Measurements from ENCODE around the gene FAM50B.

Gene FAM50B

DNA sequence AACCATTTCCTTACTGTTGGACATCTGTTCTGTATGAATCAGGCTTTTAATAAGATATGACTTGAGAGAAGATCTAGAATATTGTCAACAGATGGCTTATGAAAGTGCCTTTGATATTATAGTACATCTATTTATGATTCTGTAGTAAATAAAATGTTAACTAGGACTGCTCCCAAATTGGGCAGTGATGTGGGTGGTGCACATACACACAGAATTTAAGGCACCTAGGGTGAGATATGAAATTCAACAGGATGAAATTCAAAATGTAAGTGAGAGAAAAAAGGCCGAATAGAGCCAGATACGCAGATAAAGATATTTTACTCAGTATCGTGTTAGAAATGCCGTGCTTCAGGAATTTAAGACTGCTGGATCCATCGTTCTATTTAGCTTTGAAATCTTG lies 26.3 kb downstream of the FAM50B start:
- DNase-seq: no peak

DNA sequence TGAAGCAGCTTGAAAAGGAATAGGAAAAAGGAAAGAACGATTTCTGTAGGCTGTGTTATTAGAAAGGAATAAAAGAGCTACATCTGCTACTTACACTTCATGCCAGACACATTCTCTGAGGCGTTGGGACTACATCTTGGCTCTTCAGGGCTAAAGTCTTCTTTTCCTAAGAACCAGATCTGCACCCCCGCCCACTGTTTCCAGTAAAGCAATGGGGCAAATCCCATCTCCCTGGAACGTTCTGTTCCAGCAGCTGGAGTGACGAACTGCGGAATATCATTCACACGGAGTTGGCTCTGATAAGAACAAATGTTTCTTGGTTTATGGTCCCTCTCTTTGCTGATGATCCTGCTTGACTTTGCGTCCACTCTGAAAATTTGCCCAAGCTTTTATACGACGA lies 26.9 kb downstream of the FAM50B start:
- DNase-seq: no peak

DNA sequence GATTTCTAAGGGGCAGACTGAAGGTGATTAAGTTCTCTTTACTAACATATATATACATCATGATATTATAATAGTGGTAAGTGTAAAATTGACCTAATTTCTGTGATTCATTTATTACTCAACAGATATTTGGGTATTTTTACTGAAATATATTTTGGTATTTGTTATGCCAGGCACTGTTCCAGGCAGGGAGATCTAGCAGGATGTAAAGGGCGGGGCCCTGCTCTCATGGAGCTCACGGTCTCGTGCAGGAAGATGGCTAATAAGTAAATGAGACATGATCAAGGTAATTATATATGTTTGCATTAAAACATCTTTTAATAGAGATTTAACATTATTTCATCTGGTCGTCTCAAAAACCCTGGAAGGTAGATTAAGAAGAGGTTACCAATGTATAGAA lies 27.7 kb downstream of the FAM50B start:
- no peak for DNase-seq

DNA sequence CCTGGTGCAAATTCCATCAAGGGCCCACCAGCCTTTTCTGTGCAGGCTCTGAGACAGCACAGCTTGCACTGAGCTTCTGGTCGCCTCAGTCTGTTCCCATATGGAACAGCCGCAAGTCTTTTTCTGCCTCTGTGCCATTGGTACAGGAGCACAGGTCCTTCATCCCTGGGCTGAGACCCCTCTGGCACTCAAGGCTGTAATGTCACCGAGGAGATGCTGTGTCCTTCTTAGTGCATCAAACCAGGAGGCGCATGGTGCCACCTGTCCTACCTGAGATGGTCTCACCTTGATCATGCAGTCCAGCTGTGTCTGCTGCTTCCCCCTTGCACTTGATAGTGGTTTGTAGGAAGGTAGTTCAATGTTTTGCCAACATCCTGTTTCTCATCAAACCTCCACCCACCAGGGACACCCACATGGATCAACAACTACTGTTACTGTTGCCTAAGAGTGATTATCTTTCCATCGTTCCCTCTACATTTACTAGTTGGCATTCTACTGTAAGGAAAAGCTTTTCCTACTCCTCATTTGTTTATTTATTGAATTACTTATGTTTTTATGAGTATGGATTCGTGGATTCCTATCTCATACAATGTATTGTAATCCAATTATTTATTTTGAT lies 29.0 kb downstream of the FAM50B start:
- DNase-seq: no peak

DNA sequence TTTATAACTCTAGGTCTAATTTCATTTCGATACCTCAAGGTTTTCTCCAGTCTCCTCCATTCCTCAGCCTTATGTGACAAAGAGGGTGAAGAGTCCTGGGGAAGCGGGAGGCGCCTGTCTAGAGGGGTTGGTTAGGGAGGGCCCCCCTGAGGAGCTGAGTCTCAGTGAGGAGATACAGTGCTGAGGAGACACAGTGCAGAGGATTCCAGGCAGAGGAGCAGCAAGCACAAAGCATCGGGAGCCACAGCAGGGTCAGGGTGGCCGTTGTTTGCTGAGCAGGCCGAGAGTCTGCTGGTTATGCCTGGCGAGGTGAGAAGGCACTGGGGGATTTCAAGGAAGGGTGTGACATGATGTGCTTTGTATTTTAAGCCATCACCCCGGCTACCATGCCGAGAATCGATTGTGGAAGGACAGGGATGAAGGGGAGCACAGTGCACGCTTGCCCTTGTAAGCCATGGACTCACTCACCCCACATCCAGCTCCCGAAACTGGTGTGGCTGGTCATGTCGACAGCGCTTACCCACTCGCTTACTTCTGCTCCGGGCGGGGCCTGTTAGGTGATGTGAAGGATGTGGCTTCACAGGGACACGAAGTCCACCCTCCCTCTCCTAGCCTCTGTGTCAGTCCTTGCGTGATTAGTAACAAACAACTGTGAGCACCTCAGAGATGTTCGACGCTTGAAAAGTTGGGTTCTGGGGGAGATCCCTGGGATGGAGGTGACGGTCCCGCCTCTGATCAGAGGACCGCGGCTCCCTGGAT lies 30.2 kb downstream of the FAM50B start:
- DNase-seq: no peak

DNA sequence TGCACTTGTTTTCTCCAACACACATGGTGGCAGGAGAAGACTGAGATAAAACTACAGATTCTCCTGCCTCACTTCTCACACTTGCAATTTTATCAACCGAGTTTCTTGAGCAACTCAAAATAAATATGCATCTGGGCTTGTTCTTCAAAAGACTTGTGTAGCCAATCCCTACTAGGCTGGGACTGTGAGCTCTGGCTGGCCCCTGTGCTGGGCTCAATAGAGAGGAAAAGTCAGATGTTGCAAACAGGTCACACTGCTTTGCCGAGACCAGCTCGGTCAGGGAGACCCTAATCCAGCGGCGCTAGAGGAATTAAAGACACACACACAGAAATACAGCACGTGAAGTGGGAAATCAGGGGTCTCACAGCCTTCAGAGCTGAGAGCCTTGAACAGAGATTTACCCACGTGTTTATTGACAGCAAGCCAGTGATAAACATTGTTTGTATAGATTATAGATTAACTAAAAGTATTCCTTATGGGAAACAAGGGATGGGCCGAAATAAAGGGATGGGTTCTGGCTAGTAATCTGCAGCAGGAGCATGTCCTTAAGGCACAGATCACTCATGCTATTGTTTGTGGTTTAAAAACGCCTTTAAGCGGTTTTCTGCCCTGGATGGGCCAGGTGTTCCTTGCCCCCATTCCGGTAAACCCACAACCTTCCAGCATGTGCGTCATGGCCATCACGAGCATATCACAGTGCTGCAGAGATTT lies 32.7 kb downstream of the FAM50B start:
- DNase-seq: no peak

DNA sequence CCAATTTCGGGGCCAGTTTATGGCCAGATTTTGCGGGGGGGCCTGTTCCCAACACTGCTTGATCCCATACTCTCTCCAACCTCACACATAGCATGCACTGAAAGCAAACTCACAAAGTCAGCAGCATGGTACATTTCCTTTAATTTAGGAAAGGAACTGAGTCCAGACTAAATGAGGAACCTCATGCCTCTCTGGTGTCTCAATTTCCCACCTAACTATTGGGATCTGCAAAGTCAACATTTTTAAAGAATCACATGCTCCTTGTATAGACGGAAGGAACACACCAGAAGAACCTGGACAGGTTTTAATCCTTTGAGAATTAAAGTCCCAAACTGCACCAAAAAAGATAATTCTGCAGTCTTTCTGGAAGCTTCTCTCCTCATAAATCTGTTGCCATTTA lies 33.3 kb downstream of the FAM50B start:
- no peak for DNase-seq

DNA sequence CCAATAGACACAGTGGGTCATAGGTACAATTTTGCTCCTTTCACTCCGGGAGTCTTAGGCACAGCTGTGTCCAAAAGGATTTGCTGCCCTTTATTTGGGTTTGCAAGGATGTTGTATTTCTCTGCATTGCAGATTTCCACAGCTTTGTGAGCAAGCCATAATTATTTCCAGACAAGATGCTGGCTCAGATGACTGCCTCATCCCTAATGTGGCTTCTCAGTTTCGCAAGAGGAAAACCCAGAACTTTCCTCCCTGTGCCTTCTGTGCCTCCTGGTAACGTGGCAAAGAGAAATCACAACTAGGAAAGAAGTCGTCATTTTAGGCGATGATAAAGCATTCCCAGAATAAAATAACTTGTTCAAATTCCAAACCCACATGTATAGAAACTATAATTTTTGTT lies 33.7 kb downstream of the FAM50B start:
- DNase-seq: peak; percentile 60

DNA sequence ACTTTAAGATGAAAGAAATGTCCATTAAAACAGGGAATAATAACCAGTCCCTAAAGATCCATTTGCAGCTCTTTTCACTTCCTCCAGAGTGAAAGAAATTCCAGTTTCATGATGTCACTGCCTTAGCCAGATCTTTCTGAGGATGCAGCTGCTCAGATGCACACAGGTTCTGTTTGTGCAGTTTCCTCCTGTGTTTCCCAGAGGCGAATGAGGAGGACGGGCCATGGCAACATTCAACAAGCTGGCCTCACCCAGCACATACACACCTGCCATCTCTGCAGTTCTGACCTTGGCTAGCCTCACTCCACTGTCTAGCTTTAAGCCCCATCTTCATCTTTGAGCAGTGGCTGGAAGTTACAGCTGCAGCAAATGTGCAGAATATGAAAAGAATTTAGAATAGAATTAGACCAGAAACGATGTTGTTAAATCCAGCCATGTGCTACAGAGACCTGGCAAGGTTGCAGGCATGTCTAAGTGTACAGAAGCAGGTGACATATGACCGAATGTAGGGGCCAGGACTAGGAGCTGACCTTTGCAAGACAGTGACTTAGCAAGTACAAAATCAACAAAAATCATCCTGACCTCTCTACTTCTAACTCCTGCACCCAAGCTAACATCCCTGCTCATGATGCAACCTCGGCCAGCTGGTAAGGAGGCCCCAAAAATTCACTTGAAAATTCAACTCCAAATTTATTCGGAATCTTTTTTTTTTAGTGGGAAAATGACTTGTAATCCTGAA lies 35.0 kb downstream of the FAM50B start:
- peak; percentile 75 for DNase-seq

DNA sequence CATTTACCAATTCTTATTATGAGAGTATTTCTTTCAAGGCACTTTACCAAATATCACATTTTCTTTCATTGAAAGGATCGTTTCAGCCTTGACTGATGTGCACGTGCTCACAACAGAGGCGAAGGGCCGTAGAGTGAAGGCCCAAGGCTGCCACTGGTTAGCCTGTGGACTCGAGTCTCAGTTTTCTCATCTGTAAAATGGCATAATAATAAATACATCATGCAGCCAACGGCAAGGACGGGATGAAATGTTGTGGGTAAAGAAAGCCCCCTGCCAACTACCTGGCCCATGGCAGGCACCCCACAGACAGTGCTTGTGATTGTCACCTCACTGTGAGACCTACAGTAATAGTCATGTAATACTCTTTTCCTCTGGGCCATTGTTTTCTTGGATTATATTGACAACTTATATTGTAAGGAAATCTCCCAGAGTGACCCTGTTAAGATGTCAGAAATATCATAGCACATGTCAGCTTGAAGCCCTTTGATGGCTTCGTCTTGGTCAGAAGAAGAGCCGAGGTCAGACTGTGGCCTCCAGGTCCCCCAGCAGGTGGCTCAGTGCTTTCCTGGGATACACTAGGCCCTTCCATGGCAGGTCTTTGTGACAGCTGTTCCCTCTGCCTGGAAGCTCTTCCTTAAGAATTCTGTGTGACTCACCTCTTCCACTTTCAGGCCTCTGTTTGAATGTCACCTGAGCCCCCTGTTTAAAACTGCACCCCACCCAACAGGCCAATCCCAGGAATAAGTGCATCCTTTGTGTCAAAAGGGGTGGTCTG lies 36.3 kb downstream of the FAM50B start:
- no peak for DNase-seq

DNA sequence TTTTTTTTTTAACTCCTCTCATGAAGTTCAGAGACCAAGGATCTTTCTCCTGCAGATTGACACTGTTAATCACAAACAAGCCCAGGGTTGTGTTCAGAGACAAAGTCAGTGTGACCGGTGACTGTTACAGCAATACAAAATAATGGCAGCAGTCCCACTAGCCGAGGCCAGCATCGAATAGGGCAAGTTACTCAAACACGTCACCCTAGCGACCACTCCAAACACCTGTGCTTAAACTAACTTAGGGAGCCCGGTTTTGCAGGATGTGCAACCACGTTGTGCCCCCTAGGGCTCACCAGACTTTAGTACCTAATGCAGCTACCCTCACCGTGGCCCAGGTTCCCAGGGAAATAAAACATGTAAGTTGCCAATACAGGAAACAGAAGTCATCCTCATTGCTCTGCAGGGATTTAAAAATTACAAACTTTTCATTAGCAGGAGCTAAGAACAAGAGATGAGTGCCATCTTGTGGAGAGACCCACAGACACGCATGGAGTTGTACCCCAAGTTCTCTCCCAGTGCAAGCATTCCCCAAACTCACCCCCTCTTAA lies 38.1 kb downstream of the FAM50B start:
- DNase-seq: no peak

DNA sequence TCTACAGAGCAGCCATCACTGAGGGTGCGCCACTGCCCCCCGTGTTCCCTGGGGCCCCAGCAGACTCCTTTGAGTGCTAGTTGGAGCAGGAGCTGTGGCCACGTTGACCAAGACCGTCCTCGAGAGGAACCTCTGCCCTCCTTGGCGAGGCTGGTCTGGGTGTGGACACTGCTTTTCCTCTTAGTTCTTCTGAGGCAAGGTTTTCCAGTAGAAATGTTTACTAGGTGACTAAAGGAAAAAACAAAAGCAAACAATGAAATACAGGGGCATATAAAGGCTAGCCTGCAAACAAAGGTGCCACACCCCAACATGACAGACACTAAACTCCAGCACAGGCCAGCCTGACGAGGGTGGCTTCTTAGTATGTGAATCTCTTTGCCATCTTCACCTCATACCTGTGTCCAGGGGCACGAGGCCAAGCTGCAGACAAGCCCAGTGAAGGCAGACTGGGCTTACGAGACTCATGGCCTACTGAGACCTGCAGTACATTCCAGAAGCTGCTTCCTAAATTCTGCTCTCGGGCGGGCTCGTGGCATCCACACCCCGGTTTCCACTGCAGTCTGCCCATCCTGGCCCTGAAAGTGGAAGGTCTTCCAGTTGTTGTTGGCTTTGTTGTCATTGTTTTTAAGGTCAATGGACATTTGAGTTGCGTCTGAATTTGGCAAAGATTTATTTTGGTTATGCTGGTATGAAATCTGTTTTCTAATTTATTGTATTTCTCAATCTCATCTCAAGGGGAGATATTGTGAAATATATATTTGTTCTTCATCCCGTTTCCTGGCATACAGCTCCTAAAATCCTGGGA lies 39.2 kb downstream of the FAM50B start:
- DNase-seq: no peak

DNA sequence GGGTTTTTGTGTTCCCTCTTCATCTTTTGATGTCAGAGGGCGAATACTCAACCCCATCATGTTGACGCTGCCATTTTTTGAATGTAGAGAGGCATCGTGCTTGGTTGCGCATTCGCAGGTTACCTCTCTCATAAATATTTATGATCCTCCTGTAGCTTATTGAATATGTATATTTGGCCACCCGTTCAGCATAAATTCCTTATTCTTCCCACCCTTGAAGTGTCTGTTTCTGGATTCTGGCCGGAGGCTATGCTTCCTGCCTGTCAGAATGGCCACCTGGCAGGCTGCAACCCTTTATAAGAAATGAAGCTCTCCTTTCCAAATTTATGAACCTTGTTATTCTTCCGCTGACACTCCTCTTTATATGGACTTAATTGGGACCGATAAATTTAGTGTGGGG lies 40.9 kb downstream of the FAM50B start:
- DNase-seq: no peak

DNA sequence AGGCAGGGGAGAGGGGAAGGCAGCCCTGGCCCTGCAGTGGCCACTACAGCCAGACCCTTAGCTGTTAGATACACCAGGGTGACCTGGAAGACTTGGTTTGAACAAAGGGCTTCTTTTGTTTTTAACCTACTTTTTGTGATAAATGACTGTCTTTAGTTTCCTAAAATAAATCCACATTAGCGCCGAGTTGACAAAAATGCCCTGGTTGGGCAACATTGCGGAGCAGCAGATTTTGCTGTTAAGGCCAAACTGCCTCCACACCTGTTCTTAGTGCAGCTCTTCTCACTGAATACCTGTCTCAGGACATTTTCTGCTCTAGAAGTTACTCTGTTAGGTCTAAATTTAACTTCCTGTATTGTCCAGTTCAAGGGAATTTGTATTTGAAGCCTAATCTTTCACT lies 42.7 kb downstream of the FAM50B start:
- DNase-seq: no peak

DNA sequence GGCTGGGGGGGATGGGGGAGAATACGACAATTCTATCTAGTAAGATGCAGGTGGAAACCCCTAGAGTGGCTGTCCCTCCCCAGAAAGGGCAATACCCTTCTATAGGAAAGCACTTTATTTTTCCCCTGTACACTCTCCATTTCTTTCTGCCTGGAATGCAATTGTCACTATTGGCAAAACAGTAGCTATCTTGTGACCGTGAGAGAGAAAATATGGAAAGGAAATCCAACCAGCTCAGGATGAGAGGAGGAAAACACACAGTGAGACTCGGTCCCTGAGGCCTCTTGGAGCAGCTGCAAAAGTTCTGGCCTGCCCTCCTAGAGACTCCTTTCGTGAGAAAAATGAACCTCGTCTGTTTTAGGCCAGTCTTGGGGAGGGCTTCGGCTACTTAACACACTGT lies 43.4 kb downstream of the FAM50B start:
- DNase-seq: no peak

DNA sequence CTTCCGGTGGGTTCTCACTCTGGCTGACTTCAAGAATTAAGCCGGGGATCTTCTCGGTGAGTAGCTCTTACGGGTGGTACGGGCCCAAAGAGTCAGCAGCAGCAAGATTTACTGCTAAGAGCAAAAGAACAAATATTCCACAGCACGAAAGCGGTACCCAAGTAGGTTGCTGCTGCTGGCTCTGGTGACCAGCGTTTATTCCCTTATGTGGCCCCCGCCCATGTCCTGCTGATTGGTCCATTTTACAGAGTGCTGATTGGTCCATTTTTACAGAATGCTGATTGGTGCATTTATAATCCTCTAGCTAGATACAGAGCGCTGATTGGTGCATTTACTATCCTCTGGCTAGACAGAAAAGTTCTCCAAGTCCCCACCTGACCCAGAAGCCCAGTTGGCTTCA lies 44.3 kb downstream of the FAM50B start:
- no peak for DNase-seq

DNA sequence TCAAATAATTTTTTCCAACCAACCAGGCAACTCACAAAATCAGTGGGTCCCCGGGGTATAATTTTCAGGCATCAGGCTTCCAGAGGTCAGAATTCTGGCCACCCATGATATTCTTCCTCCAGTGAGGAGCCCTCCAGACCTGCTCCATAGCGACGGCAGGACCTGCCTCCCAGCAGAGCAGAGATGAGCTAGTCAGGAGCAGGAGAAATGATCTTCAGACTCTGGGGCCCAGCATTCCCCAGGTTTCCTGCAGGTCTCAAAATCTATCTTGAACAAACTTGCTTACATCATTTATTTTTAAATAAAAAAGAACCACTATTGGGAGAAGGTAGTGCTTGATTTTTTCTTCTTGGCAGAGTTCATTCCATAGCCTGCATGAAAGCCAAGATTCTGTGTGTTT lies 44.7 kb downstream of the FAM50B start:
- DNase-seq: no peak

DNA sequence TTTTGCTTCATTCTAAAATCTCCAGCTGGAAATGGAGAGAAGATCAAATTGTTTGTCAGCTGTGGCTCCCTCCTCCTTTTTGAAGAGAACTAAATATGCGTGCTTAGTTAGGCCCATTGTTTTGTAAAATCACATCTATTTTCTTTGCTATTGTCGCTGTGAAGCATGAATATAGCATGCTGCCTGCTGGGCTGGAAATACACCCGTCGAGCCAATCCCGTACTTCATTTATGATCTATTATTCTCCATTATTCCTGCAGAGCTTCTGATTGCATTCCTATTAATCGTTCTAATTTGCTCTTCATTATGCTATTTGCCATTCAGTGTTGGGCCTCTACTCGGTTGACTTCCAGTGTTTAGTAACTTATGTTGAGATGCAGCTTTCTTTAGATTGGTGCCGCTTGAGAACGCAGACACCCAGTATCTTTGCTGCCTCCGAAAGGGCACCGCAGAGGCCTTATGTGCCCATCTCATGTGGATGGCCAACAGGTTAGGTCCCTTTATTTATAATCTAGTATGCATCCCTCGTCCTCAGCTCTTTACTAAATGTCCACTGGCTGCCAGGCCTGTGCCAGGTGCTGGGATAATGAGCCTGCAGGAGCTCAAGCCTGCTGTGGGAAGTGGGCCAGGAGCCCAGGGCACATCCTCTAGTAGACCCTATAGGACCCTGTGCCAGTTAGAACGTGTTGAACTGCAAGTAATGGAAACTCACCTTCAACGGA lies 45.6 kb downstream of the FAM50B start:
- DNase-seq: peak; percentile 35

DNA sequence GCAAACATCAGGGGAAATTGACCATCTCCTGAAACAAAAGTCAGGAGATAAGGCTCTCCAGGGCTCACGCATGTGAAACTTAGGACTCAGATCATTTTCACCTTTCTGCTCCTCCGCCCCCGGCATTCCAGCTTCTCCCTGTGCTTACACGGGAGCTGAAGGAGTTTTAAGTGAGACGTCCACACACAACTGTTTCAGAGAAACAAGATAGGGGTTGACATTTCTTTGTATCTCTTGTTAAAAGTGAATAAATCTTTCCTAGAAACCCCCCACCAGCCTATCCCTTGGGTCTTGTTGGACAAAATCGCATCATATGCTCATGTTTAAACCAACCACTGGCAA lies 46.1 kb downstream of the FAM50B start:
- DNase-seq: no peak

DNA sequence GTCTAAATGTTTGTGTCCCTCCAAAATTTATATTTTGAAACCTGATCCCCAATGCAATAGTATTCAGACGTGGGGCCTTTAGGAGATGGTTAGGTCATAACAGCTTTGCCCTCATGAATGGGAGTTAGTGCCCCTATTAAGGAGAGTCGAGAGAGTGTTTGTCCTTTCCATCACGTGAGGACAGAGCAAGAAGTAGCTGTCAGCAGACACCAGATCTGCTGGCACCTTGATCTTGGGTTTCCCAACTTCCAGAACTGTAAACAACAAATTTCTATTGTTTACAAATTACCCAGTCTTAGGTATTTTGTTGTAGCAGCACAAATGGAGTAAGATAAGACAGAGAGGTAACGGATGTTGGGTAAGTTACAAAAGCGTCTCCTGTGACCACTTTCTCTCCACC lies 46.6 kb downstream of the FAM50B start:
- DNase-seq: no peak

Measured in eye (tissue), 1 donor.